ENCODE measurements around the gene ZC3H7B. TPM values are rescaled to one million over a fixed set of nuclear protein-coding genes. Genes with fewer than 3 reads are reported as not detected.

The ZC3H7B gene
- total RNA-seq, 2 experiments from 2014 or later: 41.7 to 42.1 TPM

DNA sequence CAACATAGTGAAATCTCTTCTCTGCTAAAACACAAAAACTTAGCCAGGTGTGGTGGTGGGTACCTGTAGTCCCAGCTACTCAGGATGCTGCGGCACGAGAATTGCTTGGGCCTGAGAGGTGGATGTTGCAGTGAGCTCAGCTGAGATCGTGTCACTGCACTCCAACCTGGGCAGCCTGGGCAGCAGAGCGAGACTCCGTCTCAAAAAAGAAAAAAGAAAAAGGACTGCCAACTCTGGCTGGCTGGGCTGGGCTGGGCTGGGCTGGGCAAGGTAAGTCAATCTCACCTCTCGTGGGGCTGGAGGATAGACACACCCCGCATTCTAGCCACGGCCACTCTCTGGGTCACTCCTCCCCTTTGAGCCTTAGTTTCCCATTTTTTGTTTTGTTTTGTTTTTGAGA, 107.3 kb downstream of the ZC3H7B start:
- Mint-ChIP-seq H3K36me3 (ENCODE audit: low read depth) (peaks cover 3% of the 10 kb centered on the region), H3K9me3 (no peaks in the 10 kb centered on the region), H3K4me1 (peaks cover 27% of the 10 kb centered on the region), H3K4me3 (no peak overlapping the region), H3K27me3 (no peaks in the 10 kb centered on the region), H3K27ac (no peak overlapping the region)
- DNase-seq: no peak
- ChIA-PET CTCF (interaction anchor here (2.1 kb wide), 1 partner anchor 119 kb away, joined by 12 read pairs; no protein-coding TSS in a partner anchor), POLR2A (interaction anchor here (1.0 to 1.8 kb wide), 3 partner anchors 27 to 60 kb away, joined by 3 to 6 read pairs (median 4); partner anchors contain the start of genes ACO2, PHF5A and TEF)

Other genes with a start within 250 kb of the ZC3H7B start
- gene EP300, start 208.9 kb upstream of the ZC3H7B start, total RNA-seq: 10 to 100 TPM; 63.3 to 68.4 TPM
- gene L3MBTL2, start 96.2 kb upstream of the ZC3H7B start, total RNA-seq: 10 to 100 TPM; 25.9 to 30.7 TPM
- gene CHADL, start 60.6 kb upstream of the ZC3H7B start, total RNA-seq: under 1 TPM; 0.18 TPM
- 10 to 100 TPM; 98.7 to 99.7 TPM for gene RANGAP1, start 15.3 kb upstream of the ZC3H7B start, total RNA-seq
- gene TEF, start 80.4 kb downstream of the ZC3H7B start, total RNA-seq: 1 to 10 TPM; 2.3 to 3.3 TPM
- gene TOB2, start 145.3 kb downstream of the ZC3H7B start, total RNA-seq: 10 to 100 TPM; 38.7 to 41.2 TPM
- gene PHF5A, start 167.2 kb downstream of the ZC3H7B start, total RNA-seq: 10 to 100 TPM; 43.9 to 55.3 TPM
- gene ACO2, start 167.6 kb downstream of the ZC3H7B start, total RNA-seq: 10 to 100 TPM; 69.9 to 72.2 TPM
- 10 to 100 TPM; 19.2 to 20.5 TPM for gene POLR3H, start 242.9 kb downstream of the ZC3H7B start, total RNA-seq